ENCODE data around the gene TMEM163. TPM values are rescaled to one million over a fixed set of nuclear protein-coding genes. Genes with fewer than 3 reads are reported as not detected.

The TMEM163 gene
- total and polyA plus RNA-seq, 4 donors, result 5.8 to 46.9 (median 29.8) TPM

GRCh38 chr2:134764164-134764563 is 45.4 kb upstream of the TMEM163 start:
- ATAC-seq (ENCODE audit: insufficient read depth, low FRiP score) (no peak), DNase-seq (no peak)
- Histone ChIP-seq H3K9ac (ENCODE audit: insufficient read depth in 1 of 2, low read length in 2 of 2) (no peak overlapping the region), H3K36me3 (ENCODE audit: control insufficient read depth in 4 of 4, insufficient read depth in 4 of 4, low read length in 4 of 4) (no peaks in the 10 kb centered on the region), H3K4me3 (no peak overlapping the region), H3K27ac (ENCODE audit: low read depth in 1 of 2, low read length in 1 of 2) (no peak overlapping the region), H3K27me3 (ENCODE audit: control insufficient read depth in 3 of 3, insufficient read depth in 3 of 3, low read length in 2 of 3) (no peaks in the 10 kb centered on the region), H3K4me1 (ENCODE audit: control insufficient read depth in 5 of 5, insufficient read depth in 5 of 5, low read length in 5 of 5) (no peaks in the 10 kb centered on the region), H3K9me3 (ENCODE audit: control insufficient read depth in 4 of 4, insufficient read depth in 3 of 4, low read length in 3 of 4) (peaks cover 0 to 3% (median 0%) of the 10 kb centered on the region in 4 donors)
- no peak for TF ChIP-seq CTCF (IDR thresholded peaks at IDR 0.05; ENCODE audit: control extremely low read depth, extremely low read depth)
- WGBS, 2 donors, result 83 to 95% methylated on average over 1 of the region's 1 CpG

- ATAC-seq (ENCODE audit: insufficient read depth, low FRiP score) (no peak), DNase-seq (no peak)
- H3K27ac ChIP-seq (ENCODE audit: low read depth in 1 of 2, low read length in 1 of 2), result no peak overlapping the region
- H3K27me3 ChIP-seq (ENCODE audit: control insufficient read depth in 3 of 3, insufficient read depth in 3 of 3, low read length in 2 of 3), result no peaks in the 10 kb centered on the region
- WGBS, 2 donors, result 57 to 69% methylated on average over 4 of the region's 4 CpGs
- no peak overlapping the region for H3K4me3 ChIP-seq
- no peaks in the 10 kb centered on the region for H3K36me3 ChIP-seq (ENCODE audit: control insufficient read depth in 4 of 4, insufficient read depth in 4 of 4, low read length in 4 of 4)
- H3K9ac ChIP-seq (ENCODE audit: insufficient read depth in 1 of 2, low read length in 2 of 2), result no peak overlapping the region
- H3K9me3 ChIP-seq (ENCODE audit: control insufficient read depth in 4 of 4, insufficient read depth in 3 of 4, low read length in 3 of 4), result peaks cover 0 to 3% (median 0%) of the 10 kb centered on the region in 4 donors
- no peaks in the 10 kb centered on the region for H3K4me1 ChIP-seq (ENCODE audit: control insufficient read depth in 5 of 5, insufficient read depth in 5 of 5, low read length in 5 of 5)
- TF ChIP-seq CTCF (IDR thresholded peaks at IDR 0.05; ENCODE audit: control extremely low read depth, extremely low read depth), result no peak
Measured at GRCh38 chr2:134763164-134763710, 44.4 kb upstream of the TMEM163 start.

GRCh38 chr2:134762508-134762907 is 43.7 kb upstream of the TMEM163 start:
- WGBS, 2 donors, result 57 to 59% methylated on average over 2 of the region's 2 CpGs
- no peak for DNase-seq

More at GRCh38 chr2:134762508-134762907, 43.7 kb upstream of the TMEM163 start:
- TF ChIP-seq CTCF (IDR thresholded peaks at IDR 0.05; ENCODE audit: control extremely low read depth, extremely low read depth), result no peak
- Histone ChIP-seq H3K4me3 (no peak overlapping the region), H3K36me3 (ENCODE audit: control insufficient read depth in 4 of 4, insufficient read depth in 4 of 4, low read length in 4 of 4) (no peaks in the 10 kb centered on the region), H3K9me3 (ENCODE audit: control insufficient read depth in 4 of 4, insufficient read depth in 3 of 4, low read length in 3 of 4) (peaks cover 0 to 3% (median 0%) of the 10 kb centered on the region in 4 donors), H3K9ac (ENCODE audit: insufficient read depth in 1 of 2, low read length in 2 of 2) (no peak overlapping the region), H3K27ac (ENCODE audit: low read depth in 1 of 2, low read length in 1 of 2) (no peak overlapping the region), H3K4me1 (ENCODE audit: control insufficient read depth in 5 of 5, insufficient read depth in 5 of 5, low read length in 5 of 5) (no peaks in the 10 kb centered on the region), H3K27me3 (ENCODE audit: control insufficient read depth in 3 of 3, insufficient read depth in 3 of 3, low read length in 2 of 3) (no peaks in the 10 kb centered on the region)
- ATAC-seq (ENCODE audit: insufficient read depth, low FRiP score), result no peak
